GM12878 (cell line): ENCODE data around the gene RB1. TPM values are rescaled to one million over a fixed set of nuclear protein-coding genes. Genes with fewer than 3 reads are reported as not detected.

Experiments used
- ATAC-seq: fragments of 200-7000 bp; cut with Tn5 transposase; 3 replicates; pipeline ENCODE4 v1.9.1; 2020; ENCODE audit warnings: mild to moderate bottlenecking, moderate library complexity
- BruUV-seq: library from RNA; stranded (reverse); fragments of 400-500 nt; replicated peaks from 2 replicates; lab custom pipeline; 2021; lab: Mats Ljungman, UMichigan
- CTCF ChIA-PET: fragments of 300-600 bp; sonication (Branson Sonifier 250); formaldehyde crosslinking; extraction: SDS; loops from one replicate; lab custom pipeline; 2021; ENCODE audit warnings: inconsistent platforms; lab: Yijun Ruan, JAX
- POLR2A ChIA-PET: fragments of 350-600 bp; formaldehyde crosslinking; extraction: SDS; loops from one replicate; lab custom pipeline; 2021; ENCODE audit warnings: inconsistent platforms; lab: Charles Lee
- RAD21 ChIA-PET: fragments of 300-600 bp; sonication (Branson Sonifier 250); formaldehyde crosslinking; loops from one replicate; lab custom pipeline; 2023; ENCODE audit warnings: antibody characterized with exemption; ENCODE audit not compliant: unreplicated experiment; lab: Charles Lee
- SMC1A ChIA-PET: fragments of 300-600 bp; sonication (Branson Sonifier 250); formaldehyde crosslinking; loops from one replicate; lab custom pipeline; 2023; ENCODE audit not compliant: unreplicated experiment, uncharacterized antibody; lab: Charles Lee
- DNase-seq: peaks from one replicate; pipeline ENCODE4 v3.0.0-alpha.2; 2011; ENCODE audit warnings: low read depth, low spot score
- FAIRE-seq: peaks from 3 replicates; lab custom pipeline; 2011; peaks lifted over from hg19 to GRCh38; lab: Jason Lieb, UNC
- H2AFZ ChIP-seq: 2 replicates; pipeline ENCODE4 v1.6.0; 2011; ENCODE audit warnings: low read depth, low read length, control low read depth; ENCODE audit not compliant: control insufficient read depth
- H3K27ac ChIP-seq: 2 replicates; pipeline ENCODE4 v1.5.1; 2011; ENCODE audit warnings: control low read depth; ENCODE audit not compliant: control insufficient read depth, insufficient read depth
- H3K27me3 ChIP-seq, 2 experiments: replicated peaks in 1 of 2; 2 replicates each; pipeline versions ENCODE4 v1.6.0 to v1.6.1; 2011; ENCODE audit warnings: low read length in 1 of 2; ENCODE audit not compliant: control insufficient read depth in 2 of 2, insufficient read depth in 2 of 2
- H3K36me3 ChIP-seq, 2 experiments: 2 replicates each; pipeline ENCODE4 v1.5.1; 2011; ENCODE audit warnings: low read length in 1 of 2; ENCODE audit not compliant: control insufficient read depth in 2 of 2, insufficient read depth in 2 of 2
- H3K4me1 ChIP-seq: 2 replicates; pipeline ENCODE4 v1.6.1; 2011; ENCODE audit warnings: mild to moderate bottlenecking, low read length, moderate library complexity, mixed read lengths; ENCODE audit not compliant: control insufficient read depth, insufficient read depth
- H3K4me2 ChIP-seq: 2 replicates; pipeline ENCODE4 v1.6.0; 2011; ENCODE audit warnings: control low read depth; ENCODE audit not compliant: control insufficient read depth, insufficient read depth
- H3K4me3 ChIP-seq: fragments of 200-600 bp; sonication (generic); 2 replicates; pipeline ENCODE4 v1.5.1; 2016
- H3K79me2 ChIP-seq: 2 replicates; pipeline ENCODE4 v1.6.0; 2011; ENCODE audit warnings: low read length; ENCODE audit not compliant: control insufficient read depth, insufficient read depth
- H3K9ac ChIP-seq: 2 replicates; pipeline ENCODE4 v1.8.0; 2011; ENCODE audit warnings: low read length, control low read depth, mixed read lengths; ENCODE audit not compliant: control insufficient read depth, insufficient read depth
- H3K9me3 ChIP-seq: replicated peaks from 3 replicates; pipeline ENCODE4 v1.5.1; 2011; ENCODE audit warnings: mild to moderate bottlenecking, low read length; ENCODE audit not compliant: control insufficient read depth, insufficient read depth
- H4K20me1 ChIP-seq: 2 replicates; pipeline ENCODE4 v1.6.0; 2011; ENCODE audit not compliant: control insufficient read depth, insufficient read depth
- GATAD2B ChIP-seq: fragments of 450-650 bp; conservative IDR thresholded peaks from 2 replicates; pipeline ENCODE4 v1.6.1; 2017; ENCODE audit warnings: low read depth, mild to moderate bottlenecking, moderate library complexity
- HDAC2 ChIP-seq: fragments of 200-600 bp; sonication (generic); IDR thresholded peaks from 2 replicates; pipeline ENCODE4 v1.6.1; 2017
- NFYA ChIP-seq: IDR thresholded peaks from 2 replicates; pipeline ENCODE4 v1.6.1; 2011; ENCODE audit warnings: low read depth, mild to moderate bottlenecking, low read length, improper control_type of control experiment, borderline replicate concordance
- NFYB ChIP-seq: IDR thresholded peaks from 2 replicates; pipeline ENCODE4 v1.6.1; 2011; ENCODE audit warnings: low read depth, mild to moderate bottlenecking, low read length, improper control_type of control experiment, moderate library complexity; ENCODE audit not compliant: insufficient read depth
- WGBS: methylation state at CpG from one replicate; pipeline ENCODE4 v1.1.6; 2016; ENCODE audit warnings: low lambda C conversion rate; ENCODE audit not compliant: insufficient replicate concordance, insufficient coverage; ENCODE audit errors: missing lambda C conversion rate; 5-methylcytosine and 5-hydroxymethylcytosine counted together
- in situ Hi-C: fragments of 300-500 bp; cut with MboI; formaldehyde crosslinking; loops from 9 replicates; pipeline ENCODE4 v1.14.3; 2018; ENCODE audit warnings: mixed read lengths
- intact Hi-C: fragments of 100-400 bp; cut with micrococcal nuclease; formaldehyde crosslinking; loops from one replicate; pipeline ENCODE4 v1.14.2; 2022; ENCODE audit not compliant: unreplicated experiment
- polyA plus RNA-seq, 11 experiments: library from polyadenylated mRNA; depleted of rRNA in 4 of 11; unstranded in 6 of 11; stranded (reverse) in 5 of 11; fragments of >200 nt; fragmentation: Nextera tagmentation in 4 of 11; fragmentation: Illumina TruSeq in 1 of 11; extraction: Ambion mirVana in 4 of 11; extraction: Trizol in 1 of 11; gene quantifications; 1 replicate in 1 of 11; 2 replicates in 10 of 11; pipeline versions ENCODE4 v1.2.1 to v1.2.3, GENCODE V29; 2011 to 2016; ENCODE audit warnings: inconsistent platforms in 2 of 11, missing spikeins in 2 of 11, low read depth in 1 of 11
- total RNA-seq, 4 experiments: library from RNA; depleted of rRNA in 3 of 4; stranded (reverse); fragments of >200 nt in 3 of 4; fragmentation: Illumina TruSeq in 1 of 4; extraction: Trizol in 1 of 4; gene quantifications; 2 replicates each; pipeline versions ENCODE4 v1.2.1 to v1.2.3, GENCODE V29; 2013 to 2021
- TF ChIP-seq, protein P1 (sequence below): fragments of 450-650 bp; IDR thresholded peaks from 2 replicates; pipeline ENCODE4 v1.6.1; 2017; ENCODE audit warnings: mild to moderate bottlenecking, moderate library complexity

Gene RB1
- total and polyA plus RNA-seq, 10 of the 15 experiments (the other 5 are each of a cell fraction or from before 2014, with no cell fraction given): 2.8 to 45.0 (median 8.3) TPM

DNA sequence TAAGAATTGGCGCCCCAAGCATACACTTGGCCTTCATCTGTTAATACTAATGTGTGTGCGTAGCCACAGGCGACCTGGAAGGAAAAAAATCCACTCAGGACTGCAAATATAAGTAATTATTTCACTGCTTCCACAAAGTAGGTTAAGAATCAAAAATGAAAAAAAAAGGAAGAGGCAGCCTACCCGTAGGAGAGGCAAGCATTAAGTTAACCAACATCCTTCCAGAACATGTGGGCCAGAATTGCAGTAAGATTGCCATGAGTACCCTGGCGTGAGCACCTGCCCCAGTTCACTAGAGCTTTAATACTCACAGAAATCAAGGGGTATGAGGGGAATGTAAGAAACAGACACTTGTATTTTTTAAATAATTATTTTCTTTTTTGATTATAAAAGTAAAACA lies 207.1 kb downstream of the RB1 start:
- DNase-seq (no peak), FAIRE-seq (no peak), ATAC-seq (no peak)
- Histone ChIP-seq H3K9ac (no peak overlapping the region), H3K9me3 (no peaks in the 10 kb centered on the region; the same call in none of the 3 replicates), H3K27ac (no peak overlapping the region), H3K79me2 (no peaks in the 10 kb centered on the region), H4K20me1 (no peaks in the 10 kb centered on the region)
- RAD21 ChIA-PET: no interaction called here
- in situ Hi-C loops: no loop called here
- TF ChIP-seq HDAC2 (no peak), NFYA (no peak), NFYB (no peak), GATAD2B (no peak)
- TF ChIP-seq, protein P1, sequence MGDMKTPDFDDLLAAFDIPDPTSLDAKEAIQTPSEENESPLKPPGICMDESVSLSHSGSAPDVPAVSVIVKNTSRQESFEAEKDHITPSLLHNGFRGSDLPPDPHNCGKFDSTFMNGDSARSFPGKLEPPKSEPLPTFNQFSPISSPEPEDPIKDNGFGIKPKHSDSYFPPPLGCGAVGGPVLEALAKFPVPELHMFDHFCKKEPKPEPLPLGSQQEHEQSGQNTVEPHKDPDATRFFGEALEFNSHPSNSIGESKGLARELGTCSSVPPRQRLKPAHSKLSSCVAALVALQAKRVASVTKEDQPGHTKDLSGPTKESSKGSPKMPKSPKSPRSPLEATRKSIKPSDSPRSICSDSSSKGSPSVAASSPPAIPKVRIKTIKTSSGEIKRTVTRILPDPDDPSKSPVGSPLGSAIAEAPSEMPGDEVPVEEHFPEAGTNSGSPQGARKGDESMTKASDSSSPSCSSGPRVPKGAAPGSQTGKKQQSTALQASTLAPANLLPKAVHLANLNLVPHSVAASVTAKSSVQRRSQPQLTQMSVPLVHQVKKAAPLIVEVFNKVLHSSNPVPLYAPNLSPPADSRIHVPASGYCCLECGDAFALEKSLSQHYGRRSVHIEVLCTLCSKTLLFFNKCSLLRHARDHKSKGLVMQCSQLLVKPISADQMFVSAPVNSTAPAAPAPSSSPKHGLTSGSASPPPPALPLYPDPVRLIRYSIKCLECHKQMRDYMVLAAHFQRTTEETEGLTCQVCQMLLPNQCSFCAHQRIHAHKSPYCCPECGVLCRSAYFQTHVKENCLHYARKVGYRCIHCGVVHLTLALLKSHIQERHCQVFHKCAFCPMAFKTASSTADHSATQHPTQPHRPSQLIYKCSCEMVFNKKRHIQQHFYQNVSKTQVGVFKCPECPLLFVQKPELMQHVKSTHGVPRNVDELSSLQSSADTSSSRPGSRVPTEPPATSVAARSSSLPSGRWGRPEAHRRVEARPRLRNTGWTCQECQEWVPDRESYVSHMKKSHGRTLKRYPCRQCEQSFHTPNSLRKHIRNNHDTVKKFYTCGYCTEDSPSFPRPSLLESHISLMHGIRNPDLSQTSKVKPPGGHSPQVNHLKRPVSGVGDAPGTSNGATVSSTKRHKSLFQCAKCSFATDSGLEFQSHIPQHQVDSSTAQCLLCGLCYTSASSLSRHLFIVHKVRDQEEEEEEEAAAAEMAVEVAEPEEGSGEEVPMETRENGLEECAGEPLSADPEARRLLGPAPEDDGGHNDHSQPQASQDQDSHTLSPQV: no peak
- TF ChIP-seq, all 136 proteins: peak for 0
- CTCF ChIA-PET: interaction anchor here (1.1 to 1.3 kb wide), 3 partner anchors 9 to 68 kb away, joined by 3 to 5 read pairs (median 3); no protein-coding TSS in a partner anchor
- Histone ChIP-seq H2AFZ (no peak overlapping the region), H3K4me2 (no peak overlapping the region), H3K4me1 (peaks cover 22% of the 10 kb centered on the region), H3K27me3 (no peaks in the 10 kb centered on the region), H3K4me3 (no peak overlapping the region), H3K36me3 (peaks cover 0 to 16% of the 10 kb centered on the region in 2 experiments; a peak in 2 of 4 replicates)
- SMC1A ChIA-PET: interaction anchor here (1.1 to 2.0 kb wide), 3 partner anchors 10 to 69 kb away, joined by 3 to 7 read pairs (median 6); no protein-coding TSS in a partner anchor
- intact Hi-C loops: no loop called here
- WGBS: over 99% methylated on average over 5 of the region's 5 CpGs
- no TSS peak for BruUV-seq
- POLR2A ChIA-PET: no interaction called here
